HFF-Myc (cell line): ENCODE results near the gene TESPA1.

Source experiments
- DNase-seq: peaks from one replicate; pipeline ENCODE4 v3.0.0-alpha.2; 2011; ENCODE audit warnings: low read depth; ENCODE audit errors: extremely low read depth
- H3K4me3 ChIP-seq: replicated peaks from 2 replicates; pipeline ENCODE4 v1.5.1; 2011; ENCODE audit warnings: low read depth, mild to moderate bottlenecking, control low read depth, low read length
- TF ChIP-seq, protein P1 (sequence below): IDR thresholded peaks from 2 replicates; pipeline ENCODE4 v1.5.1; 2012; ENCODE audit warnings: mild to moderate bottlenecking, low read depth, low read length, control low read depth; ENCODE audit errors: missing control alignments

Gene TESPA1

DNA sequence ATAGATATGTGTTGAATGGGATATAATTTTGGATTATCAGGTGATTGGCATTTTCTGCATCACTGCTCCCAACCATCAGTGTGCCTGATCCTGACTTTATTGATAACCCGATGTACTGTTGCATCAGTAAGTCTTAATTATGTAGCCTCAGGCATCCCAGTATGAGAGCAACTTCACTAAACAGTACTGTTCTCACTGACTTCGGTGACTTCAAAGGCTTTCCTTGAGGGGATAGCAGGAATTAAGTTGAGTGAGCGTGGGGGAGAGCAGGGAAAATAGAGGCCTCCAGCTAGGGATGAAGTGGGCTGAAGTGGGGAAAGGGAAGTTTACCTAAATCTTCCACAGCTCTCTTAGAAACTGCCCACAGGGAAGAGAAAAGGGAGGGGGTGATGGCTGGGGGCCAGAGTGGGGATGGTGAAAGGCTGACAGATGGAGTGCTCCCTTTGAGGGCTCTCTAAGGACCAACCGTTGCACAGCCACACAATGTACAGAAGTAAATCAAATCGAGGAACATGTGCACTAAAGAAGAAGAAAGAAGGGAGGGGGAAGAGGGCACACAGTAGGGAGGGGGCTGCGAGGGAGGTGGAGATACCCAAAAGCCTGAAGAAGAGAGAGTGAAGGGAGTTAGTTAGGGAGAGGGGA lies 24.5 kb upstream of the TESPA1 start:
- no peak overlapping the region for H3K4me3 ChIP-seq
- DNase-seq: no peak
- TF ChIP-seq, protein P1, sequence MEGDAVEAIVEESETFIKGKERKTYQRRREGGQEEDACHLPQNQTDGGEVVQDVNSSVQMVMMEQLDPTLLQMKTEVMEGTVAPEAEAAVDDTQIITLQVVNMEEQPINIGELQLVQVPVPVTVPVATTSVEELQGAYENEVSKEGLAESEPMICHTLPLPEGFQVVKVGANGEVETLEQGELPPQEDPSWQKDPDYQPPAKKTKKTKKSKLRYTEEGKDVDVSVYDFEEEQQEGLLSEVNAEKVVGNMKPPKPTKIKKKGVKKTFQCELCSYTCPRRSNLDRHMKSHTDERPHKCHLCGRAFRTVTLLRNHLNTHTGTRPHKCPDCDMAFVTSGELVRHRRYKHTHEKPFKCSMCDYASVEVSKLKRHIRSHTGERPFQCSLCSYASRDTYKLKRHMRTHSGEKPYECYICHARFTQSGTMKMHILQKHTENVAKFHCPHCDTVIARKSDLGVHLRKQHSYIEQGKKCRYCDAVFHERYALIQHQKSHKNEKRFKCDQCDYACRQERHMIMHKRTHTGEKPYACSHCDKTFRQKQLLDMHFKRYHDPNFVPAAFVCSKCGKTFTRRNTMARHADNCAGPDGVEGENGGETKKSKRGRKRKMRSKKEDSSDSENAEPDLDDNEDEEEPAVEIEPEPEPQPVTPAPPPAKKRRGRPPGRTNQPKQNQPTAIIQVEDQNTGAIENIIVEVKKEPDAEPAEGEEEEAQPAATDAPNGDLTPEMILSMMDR: no peak

DNA sequence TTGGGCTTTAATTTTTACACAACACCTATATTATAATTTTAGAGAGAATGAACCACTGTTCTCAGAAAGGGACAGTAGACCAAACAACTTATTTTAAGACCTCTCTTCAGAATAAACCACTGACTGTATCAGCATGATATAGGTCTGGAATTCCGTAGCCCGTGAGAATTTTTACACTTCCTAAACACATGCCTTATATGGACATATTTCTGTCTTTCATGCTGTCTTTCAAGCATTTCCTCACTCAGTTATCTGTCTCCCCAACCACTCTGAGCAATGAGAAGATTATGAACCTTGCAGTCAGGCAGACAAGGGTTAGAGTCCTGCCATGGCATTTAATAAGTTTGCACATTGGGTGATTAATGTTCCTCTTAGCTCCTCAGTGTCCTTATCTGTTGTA lies 17.8 kb upstream of the TESPA1 start:
- no peak overlapping the region for H3K4me3 ChIP-seq
- DNase-seq: no peak
- TF ChIP-seq, protein P1: no peak

DNA sequence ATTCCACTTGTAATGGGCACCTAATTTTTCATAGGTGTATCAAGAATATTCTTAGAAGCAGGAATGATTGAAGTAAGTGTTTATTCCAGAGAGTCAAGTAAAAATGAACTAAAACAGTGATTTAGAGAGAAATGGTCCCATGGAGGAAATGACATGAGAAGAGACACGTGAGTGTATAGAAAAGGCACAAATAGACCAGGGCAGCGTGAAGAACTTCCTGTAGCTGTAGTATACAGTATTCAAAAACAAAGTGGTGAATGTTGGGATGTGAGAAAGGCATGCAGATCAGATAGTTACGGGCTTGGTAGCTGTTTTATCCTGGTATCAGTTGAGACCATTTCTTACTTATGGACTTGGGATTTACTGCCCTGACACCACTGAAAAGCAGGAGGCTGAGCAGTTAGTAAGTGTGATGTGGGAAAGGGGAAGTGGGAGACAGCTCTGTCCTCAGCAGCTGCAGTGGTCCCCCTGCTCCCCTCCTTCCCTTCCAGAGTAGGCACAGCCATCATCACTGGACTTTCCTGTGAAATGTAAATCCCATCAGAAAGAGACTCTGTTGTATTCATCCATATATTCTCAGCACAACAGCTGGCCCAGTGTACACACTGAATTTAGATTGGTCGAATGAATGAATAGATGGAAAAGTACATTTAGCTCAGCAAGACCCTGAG lies 16.8 kb upstream of the TESPA1 start:
- TF ChIP-seq, protein P1: no peak
- DNase-seq: no peak
- no peak overlapping the region for H3K4me3 ChIP-seq

DNA sequence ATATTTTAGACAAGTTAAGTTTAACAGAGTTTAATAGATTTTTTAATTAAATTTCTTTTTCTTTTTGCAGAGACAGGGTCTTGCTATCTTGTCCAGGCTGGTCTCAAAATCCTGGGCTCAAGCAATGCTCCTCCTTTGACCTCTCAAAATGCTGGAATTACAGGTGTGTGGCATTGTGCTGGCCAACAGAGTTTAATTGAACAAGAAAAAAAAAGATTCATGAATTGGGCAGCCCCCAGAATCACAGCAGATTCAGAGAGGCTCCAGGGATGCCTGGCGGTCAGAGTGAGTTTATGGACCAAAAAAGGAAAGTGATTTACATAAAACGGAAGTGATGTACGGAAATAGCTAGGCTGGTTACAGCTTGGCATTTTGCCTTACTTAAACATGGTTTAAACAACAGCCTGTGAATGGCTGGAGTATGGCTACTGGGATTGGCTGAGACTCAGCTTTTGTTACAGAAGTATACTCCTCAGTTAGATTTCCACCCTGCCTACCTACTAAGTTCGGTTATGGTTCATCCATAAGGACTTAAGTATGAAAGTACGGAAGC lies 14.5 kb upstream of the TESPA1 start:
- H3K4me3 ChIP-seq: no peak overlapping the region
- TF ChIP-seq, protein P1: no peak
- no peak for DNase-seq

DNA sequence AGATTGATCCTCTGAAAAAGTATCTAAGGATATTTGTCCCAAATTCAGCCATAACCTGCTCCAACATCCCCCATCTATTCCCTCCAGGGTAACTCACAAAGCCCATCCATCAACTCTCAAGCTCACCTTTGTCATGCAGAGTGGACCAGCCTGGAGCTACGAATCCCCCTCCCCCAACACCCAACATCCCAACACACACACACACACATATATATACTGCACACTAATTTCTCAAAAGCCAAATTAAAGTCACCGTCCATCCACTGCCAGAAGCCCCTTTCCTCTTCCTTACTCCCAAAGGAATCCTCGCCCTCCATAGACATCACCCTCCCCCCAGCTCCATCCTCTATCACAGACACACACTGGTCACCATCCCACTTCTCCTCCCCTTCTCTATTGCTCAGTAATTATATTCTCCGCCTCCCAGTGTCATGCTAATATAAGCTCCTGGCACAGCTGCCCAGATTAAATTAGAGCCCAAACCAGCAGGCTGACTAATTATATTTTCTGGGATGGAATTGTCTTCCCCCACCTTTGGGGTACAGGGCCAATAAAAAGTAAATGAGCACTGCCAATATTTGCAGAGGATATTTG lies 13.5 kb upstream of the TESPA1 start:
- TF ChIP-seq, protein P1: no peak
- H3K4me3 ChIP-seq: no peak overlapping the region
- DNase-seq: no peak

DNA sequence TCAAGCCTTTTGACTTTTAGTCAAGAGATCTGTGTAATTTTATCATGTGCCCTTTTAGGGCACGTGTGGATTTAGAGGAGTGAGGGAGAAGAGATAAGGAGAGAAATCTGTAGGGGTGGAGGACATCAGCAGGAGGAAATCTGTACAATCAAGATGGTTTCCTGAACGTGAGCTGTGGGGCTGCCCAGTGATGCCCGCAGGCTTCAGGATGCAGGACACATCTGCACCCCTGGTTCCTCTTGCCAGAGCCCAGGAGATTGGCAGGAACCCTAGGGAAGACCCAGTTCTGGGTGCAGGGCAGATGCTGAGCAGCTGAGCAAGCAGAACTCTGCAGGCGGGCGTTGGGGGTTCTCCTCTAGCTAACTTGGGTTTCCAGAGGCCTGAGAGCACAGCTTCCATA lies 11.6 kb upstream of the TESPA1 start:
- TF ChIP-seq, protein P1: no peak
- H3K4me3 ChIP-seq: no peak overlapping the region
- no peak for DNase-seq
